Keratinocyte (primary cell): ENCODE data around the gene SETD6.

Experiments
- EZH2 ChIP-seq: IDR thresholded peaks from one replicate; pipeline ENCODE4 v1.6.1; 2012; ENCODE audit warnings: inconsistent platforms, mild to moderate bottlenecking, low read length, moderate library complexity
- TF ChIP-seq, protein P1 (sequence below), 3 experiments: IDR thresholded peaks in 1 of 3; conservative IDR thresholded peaks in 1 of 3; optimal IDR thresholded peaks in 1 of 3; 2 replicates in 2 of 3; 3 replicates in 1 of 3; pipeline versions ENCODE3 to v1.5.1; 2011; ENCODE audit warnings: low read length in 3 of 3, mild to moderate bottlenecking in 3 of 3, moderate library complexity in 2 of 3, control low read depth in 1 of 3, inconsistent platforms in 1 of 3; ENCODE audit not compliant: insufficient read depth in 2 of 3; ENCODE audit errors: extremely low read depth in 1 of 3

DNA sequence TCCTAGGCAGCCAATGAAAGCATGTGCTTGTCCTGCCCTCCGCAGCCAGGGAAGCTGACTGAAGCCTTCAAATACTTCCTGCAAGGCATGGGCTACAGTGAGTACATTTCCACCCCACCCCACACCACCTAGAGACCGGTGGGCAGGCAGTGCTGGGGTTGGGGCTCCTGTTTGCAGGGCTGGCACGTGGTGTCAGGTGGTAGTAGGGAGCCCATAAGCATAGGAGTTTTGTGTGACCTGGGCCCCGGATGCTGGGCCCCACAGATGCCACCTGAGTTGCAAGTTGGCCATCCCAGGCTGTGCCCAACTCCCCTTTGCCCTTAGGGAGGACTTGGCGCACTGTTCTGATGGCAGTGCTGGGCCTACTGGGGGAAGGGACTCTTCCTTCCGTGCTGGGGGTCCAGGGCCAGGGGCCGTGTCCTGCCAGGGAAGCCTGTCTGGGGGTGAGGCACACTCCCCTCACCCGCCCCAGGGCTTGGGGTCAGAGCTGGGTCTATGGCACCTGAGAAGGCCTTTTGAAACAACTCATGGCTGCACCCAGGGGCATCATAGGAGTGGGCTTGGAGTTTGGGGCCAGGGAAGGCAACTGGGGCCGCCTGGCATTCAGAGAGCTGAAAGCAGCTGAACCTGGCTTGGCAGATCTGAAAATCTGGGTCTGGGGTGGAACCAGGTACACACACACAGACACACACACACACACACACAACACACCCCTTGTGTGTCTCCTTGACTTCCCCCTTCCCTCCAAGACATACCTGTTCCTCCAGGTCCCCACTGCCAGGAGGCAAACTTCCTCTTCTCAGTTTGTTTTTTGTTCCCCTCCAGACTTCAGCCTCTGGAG is 5.8 kb upstream of the SETD6 start:
- TF ChIP-seq, protein P1, sequence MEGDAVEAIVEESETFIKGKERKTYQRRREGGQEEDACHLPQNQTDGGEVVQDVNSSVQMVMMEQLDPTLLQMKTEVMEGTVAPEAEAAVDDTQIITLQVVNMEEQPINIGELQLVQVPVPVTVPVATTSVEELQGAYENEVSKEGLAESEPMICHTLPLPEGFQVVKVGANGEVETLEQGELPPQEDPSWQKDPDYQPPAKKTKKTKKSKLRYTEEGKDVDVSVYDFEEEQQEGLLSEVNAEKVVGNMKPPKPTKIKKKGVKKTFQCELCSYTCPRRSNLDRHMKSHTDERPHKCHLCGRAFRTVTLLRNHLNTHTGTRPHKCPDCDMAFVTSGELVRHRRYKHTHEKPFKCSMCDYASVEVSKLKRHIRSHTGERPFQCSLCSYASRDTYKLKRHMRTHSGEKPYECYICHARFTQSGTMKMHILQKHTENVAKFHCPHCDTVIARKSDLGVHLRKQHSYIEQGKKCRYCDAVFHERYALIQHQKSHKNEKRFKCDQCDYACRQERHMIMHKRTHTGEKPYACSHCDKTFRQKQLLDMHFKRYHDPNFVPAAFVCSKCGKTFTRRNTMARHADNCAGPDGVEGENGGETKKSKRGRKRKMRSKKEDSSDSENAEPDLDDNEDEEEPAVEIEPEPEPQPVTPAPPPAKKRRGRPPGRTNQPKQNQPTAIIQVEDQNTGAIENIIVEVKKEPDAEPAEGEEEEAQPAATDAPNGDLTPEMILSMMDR (optimal IDR thresholded peaks at IDR 0.05 in 1 of 3, IDR thresholded peaks at IDR 0.05 in 1 of 3, conservative IDR thresholded peaks at IDR 0.05 in 1 of 3; ENCODE audit: extremely low read depth in 1 of 3, insufficient read depth in 2 of 3, low read length in 3 of 3) = no peak
- no peak for TF ChIP-seq EZH2
